HCT116 (cell line): ENCODE measurements around the gene PTBP1. TPM values are rescaled to one million over a fixed set of nuclear protein-coding genes. Genes with fewer than 3 reads are reported as not detected.

Experiments
- ATAC-seq: fragments of 200-7000 bp; cut with Tn5 transposase; 2 replicates; pipeline ENCODE4 v1.9.1; 2020; ENCODE audit warnings: mild to moderate bottlenecking, moderate library complexity
- BruUV-seq: library from RNA; stranded (reverse); fragments of 400-500 nt; replicated peaks from 2 replicates; lab custom pipeline; 2021; lab: Mats Ljungman, UMichigan
- CTCF ChIA-PET: fragments of 300-600 bp; sonication (Branson Sonifier 250); formaldehyde crosslinking; loops from one replicate; lab custom pipeline; 2021; ENCODE audit warnings: antibody characterized with exemption; lab: Charles Lee
- POLR2A ChIA-PET: fragments of 300-600, 350-600 bp; sonication (Branson Sonifier 250); formaldehyde crosslinking; loops from one replicate; lab custom pipeline; 2021; ENCODE audit warnings: antibody characterized with exemption; lab: Charles Lee
- RAD21 ChIA-PET, 2 experiments: fragments of 300-600 bp; sonication (Branson Sonifier 250); formaldehyde crosslinking; loops; one replicate each; lab custom pipeline; 2023; ENCODE audit warnings: low total read pairs in 2 of 2; ENCODE audit not compliant: uncharacterized antibody in 2 of 2, unreplicated experiment in 2 of 2, low non-redundant PET in 1 of 2; lab: Charles Lee
- DNase-seq: peaks from one replicate; pipeline ENCODE4 v3.0.0-alpha.2; 2010; ENCODE audit warnings: low read depth, low spot score
- H2AFZ ChIP-seq: fragments of 200-600 bp; shearing (Covaris generic), sonication (generic); 2 replicates; pipeline ENCODE4 v1.6.1; 2017; ENCODE audit warnings: low read depth, mixed run types, mixed read lengths, antibody characterized with exemption, low read length; ENCODE audit not compliant: poor library complexity, severe bottlenecking
- H3K27ac ChIP-seq: 2 replicates; pipeline ENCODE4 v1.5.1; 2012; ENCODE audit warnings: low read depth, low read length
- H3K27me3 ChIP-seq: fragments of 200-600 bp; sonication (generic); 2 replicates; pipeline ENCODE4 v1.6.1; 2016; ENCODE audit warnings: mixed run types, low read length, mixed read lengths; ENCODE audit not compliant: insufficient read depth
- H3K36me3 ChIP-seq, 2 experiments: fragments of 200-500 bp in 1 of 2; fragments of 200-600 bp in 1 of 2; sonication (Bioruptor generic) in 1 of 2; sonication (generic) in 1 of 2; 2 replicates each; pipeline versions ENCODE4 v1.5.1 to v1.6.1; 2014 to 2016; ENCODE audit warnings: low read length in 2 of 2, inconsistent platforms in 1 of 2, mixed read lengths in 1 of 2, mixed run types in 1 of 2; ENCODE audit not compliant: insufficient read depth in 2 of 2, control insufficient read depth in 1 of 2
- H3K4me1 ChIP-seq, 2 experiments: fragments of 200-600 bp in 1 of 2; sonication (generic) in 1 of 2; 2 replicates each; pipeline versions ENCODE4 v1.5.1 to v1.6.1; 2012 to 2017; ENCODE audit warnings: low read length in 2 of 2, inconsistent platforms in 1 of 2, mild to moderate bottlenecking in 1 of 2, mixed read lengths in 1 of 2, mixed run types in 1 of 2, moderate library complexity in 1 of 2; ENCODE audit not compliant: insufficient read depth in 2 of 2, control insufficient read depth in 1 of 2
- H3K4me2 ChIP-seq: fragments of 200-600 bp; sonication (generic); 2 replicates; pipeline ENCODE4 v1.6.1; 2017; ENCODE audit warnings: mixed run types, low read length, mixed read lengths
- H3K4me3 ChIP-seq, 2 experiments: fragments of 200-600 bp in 1 of 2; sonication (generic) in 1 of 2; replicated peaks in 1 of 2; 2 replicates each; pipeline ENCODE4 v1.5.1; 2011 to 2016; ENCODE audit warnings: low read length in 2 of 2, control low read depth in 1 of 2, low read depth in 1 of 2, mild to moderate bottlenecking in 1 of 2, mixed read lengths in 1 of 2, mixed run types in 1 of 2
- H3K79me2 ChIP-seq: fragments of 200-600 bp; sonication (generic); 2 replicates; pipeline ENCODE4 v1.6.1; 2017; ENCODE audit warnings: mild to moderate bottlenecking, mixed run types, low read length, moderate library complexity, mixed read lengths; ENCODE audit not compliant: insufficient read depth
- H3K9ac ChIP-seq: fragments of 200-600 bp; sonication (generic); 2 replicates; pipeline ENCODE4 v1.6.1; 2016; ENCODE audit warnings: low read length, mixed read lengths
- H3K9me2 ChIP-seq: fragments of 200-600 bp; sonication (generic), shearing (Covaris generic); 2 replicates; pipeline ENCODE4 v1.6.1; 2017; ENCODE audit warnings: mixed run types, mild to moderate bottlenecking, moderate library complexity; ENCODE audit not compliant: insufficient read depth
- H3K9me3 ChIP-seq, 2 experiments: fragments of 200-500 bp in 1 of 2; fragments of 200-600 bp in 1 of 2; sonication (Bioruptor generic) in 1 of 2; sonication (generic) in 1 of 2; 2 replicates each; pipeline ENCODE4 v1.6.1; 2014 to 2017; ENCODE audit warnings: low read length in 2 of 2, mixed read lengths in 2 of 2, inconsistent platforms in 1 of 2, low read depth in 1 of 2, mild to moderate bottlenecking in 1 of 2, mixed run types in 1 of 2, moderate library complexity in 1 of 2; ENCODE audit not compliant: control insufficient read depth in 1 of 2, insufficient read depth in 1 of 2
- H4K20me1 ChIP-seq: fragments of 200-600 bp; sonication (generic), shearing (Covaris generic); 2 replicates; pipeline ENCODE4 v1.6.1; 2017; ENCODE audit warnings: mixed run types, mild to moderate bottlenecking, moderate library complexity; ENCODE audit not compliant: insufficient read depth
- CBX3 ChIP-seq: IDR thresholded peaks from 2 replicates; pipeline ENCODE4 v1.6.1; 2012; ENCODE audit warnings: low read depth
- CTCF ChIP-seq, 3 experiments: fragments of 200-600 bp in 1 of 3; sonication (generic) in 1 of 3; IDR thresholded peaks in 2 of 3; conservative IDR thresholded peaks in 1 of 3; 2 replicates each; pipeline ENCODE4 v1.5.1; 2012 to 2017; ENCODE audit warnings: low read depth in 2 of 3, low read length in 2 of 3, antibody characterized with exemption in 1 of 3, borderline replicate concordance in 1 of 3, control low read depth in 1 of 3, mild to moderate bottlenecking in 1 of 3, mixed read lengths in 1 of 3, mixed run types in 1 of 3, moderate library complexity in 1 of 3; ENCODE audit not compliant: insufficient read depth in 1 of 3
- EZH2 ChIP-seq: fragments of 200-600 bp; sonication (generic); IDR thresholded peaks from 2 replicates; pipeline ENCODE4 v1.6.1; 2017; ENCODE audit warnings: antibody characterized with exemption, mixed run types
- EZH2phosphoT487 ChIP-seq: fragments of 200-600 bp; IDR thresholded peaks from 2 replicates; pipeline ENCODE4 v1.6.1; 2018; ENCODE audit warnings: antibody characterized with exemption, borderline replicate concordance
- RAD21 ChIP-seq: IDR thresholded peaks from 2 replicates; pipeline ENCODE4 v1.6.1; 2012; ENCODE audit warnings: low read depth, mild to moderate bottlenecking
- ZBTB33 ChIP-seq: IDR thresholded peaks from 2 replicates; pipeline ENCODE4 v1.6.1; 2011; ENCODE audit warnings: mild to moderate bottlenecking, low read length, moderate library complexity; ENCODE audit not compliant: insufficient replicate concordance; ENCODE audit errors: extremely low read depth
- intact Hi-C: fragments of 100-400 bp; cut with micrococcal nuclease; formaldehyde crosslinking; loops from 2 replicates; pipeline ENCODE4 v1.10.0; 2022
- total RNA-seq: library from RNA; stranded (reverse); gene quantifications from one replicate; pipeline ENCODE4 v1.2.1, GENCODE V29; 2021; ENCODE audit not compliant: unreplicated experiment

The PTBP1 gene
- total RNA-seq, 1 experiment from 2014 or later = 676 TPM

- H3K9ac ChIP-seq = no peak overlapping the region
- peak; percentile 55 for DNase-seq
- no peaks in the 10 kb centered on the region for H3K36me3 ChIP-seq
- RAD21 ChIA-PET = interaction anchor here in 1 of 2 experiments (0.7 kb wide), 1 partner anchor 122 kb away, joined by 4 read pairs; no protein-coding TSS in a partner anchor
- H3K4me3 ChIP-seq = no peak overlapping the region
- H3K79me2 ChIP-seq = no peaks in the 10 kb centered on the region
- POLR2A ChIA-PET = interaction anchor here (1.5 kb wide), 1 partner anchor 26 kb away, joined by 5 read pairs; the partner anchor contains the start of gene PTBP1
- no peaks in the 10 kb centered on the region for H3K27me3 ChIP-seq
- no peak overlapping the region for H2AFZ ChIP-seq
- CTCF ChIA-PET = interaction anchor here (0.8 to 1.5 kb wide), 7 partner anchors 19 to 213 kb away, joined by 3 to 10 read pairs (median 4); partner anchors contain the start of genes CFD and WDR18
- no peaks in the 10 kb centered on the region for H4K20me1 ChIP-seq
- TF ChIP-seq CTCF (IDR thresholded peaks at IDR 0.05 in 2 of 3, conservative IDR thresholded peaks at IDR 0.05 in 1 of 3; ENCODE audit: borderline replicate concordance in 1 of 3, insufficient read depth in 1 of 3, low read depth in 2 of 3, low read length in 2 of 3) = peak; percentile 44 to 77 (median 62); a peak in 5 of 6 replicates
- TF ChIP-seq CBX3 = peak; percentile 58; the same call in 1 of the 2 replicates
- no peak for TF ChIP-seq EZH2
- peak; percentile 55 for TF ChIP-seq RAD21
- no peak for TF ChIP-seq EZH2phosphoT487
- TF ChIP-seq ZBTB33 = no peak
- TF ChIP-seq, all 23 proteins: peak for 3
- Histone ChIP-seq H3K9me3 (no peaks in the 10 kb centered on the region), H3K4me2 (no peak overlapping the region), H3K4me1 (peaks cover 4 to 14% of the 10 kb centered on the region in 2 experiments), H3K9me2 (no peaks in the 10 kb centered on the region), H3K27ac (no peak overlapping the region)
- intact Hi-C loops = loop anchor here (2.0 kb wide), 2 partner anchors 89 to 211 kb away; no protein-coding TSS in a partner anchor
- no TSS peak for BruUV-seq
- ATAC-seq = peak; percentile 75
Measured at GRCh38 chr19:771332-771785, 25.9 kb upstream of the PTBP1 start.
